PC-3 (cell line): ENCODE measurements around the gene ATF7.

ENCODE experiments used
- CTCF ChIP-seq: fragments of 300-600 bp; sonication (generic); conservative IDR thresholded peaks from 2 replicates; pipeline ENCODE4 v1.5.1; 2017; ENCODE audit warnings: antibody characterized with exemption, low read depth, mild to moderate bottlenecking, low read length
- EZH2 ChIP-seq: fragments of 300-600 bp; sonication (generic); IDR thresholded peaks from one replicate; pipeline ENCODE4 v1.6.1; 2017; ENCODE audit warnings: antibody characterized with exemption, mild to moderate bottlenecking, low read length; ENCODE audit not compliant: unreplicated experiment
- EZH2phosphoT487 ChIP-seq: fragments of 300-600 bp; sonication (generic); IDR thresholded peaks from 2 replicates; pipeline ENCODE4 v1.6.1; 2018; ENCODE audit warnings: mild to moderate bottlenecking, antibody characterized with exemption, low read length, borderline replicate concordance

GRCh38 chr12:53560351-53560750 is 65.8 kb downstream of the ATF7 start:
- TF ChIP-seq CTCF (no peak), EZH2phosphoT487 (no peak), EZH2 (no peak)
